HTR-8/SVneo (cell line): ENCODE measurements around the gene HNRNPAB.

Experiments
- DNase-seq: peaks from one replicate; pipeline ENCODE4 v3.0.0; 2011; ENCODE audit warnings: low spot score, mixed read lengths; ENCODE audit not compliant: insufficient read length
- FAIRE-seq: peaks from 2 replicates; lab custom pipeline; 2011; peaks lifted over from hg19 to GRCh38; lab: Jason Lieb, UNC

The HNRNPAB gene

DNA sequence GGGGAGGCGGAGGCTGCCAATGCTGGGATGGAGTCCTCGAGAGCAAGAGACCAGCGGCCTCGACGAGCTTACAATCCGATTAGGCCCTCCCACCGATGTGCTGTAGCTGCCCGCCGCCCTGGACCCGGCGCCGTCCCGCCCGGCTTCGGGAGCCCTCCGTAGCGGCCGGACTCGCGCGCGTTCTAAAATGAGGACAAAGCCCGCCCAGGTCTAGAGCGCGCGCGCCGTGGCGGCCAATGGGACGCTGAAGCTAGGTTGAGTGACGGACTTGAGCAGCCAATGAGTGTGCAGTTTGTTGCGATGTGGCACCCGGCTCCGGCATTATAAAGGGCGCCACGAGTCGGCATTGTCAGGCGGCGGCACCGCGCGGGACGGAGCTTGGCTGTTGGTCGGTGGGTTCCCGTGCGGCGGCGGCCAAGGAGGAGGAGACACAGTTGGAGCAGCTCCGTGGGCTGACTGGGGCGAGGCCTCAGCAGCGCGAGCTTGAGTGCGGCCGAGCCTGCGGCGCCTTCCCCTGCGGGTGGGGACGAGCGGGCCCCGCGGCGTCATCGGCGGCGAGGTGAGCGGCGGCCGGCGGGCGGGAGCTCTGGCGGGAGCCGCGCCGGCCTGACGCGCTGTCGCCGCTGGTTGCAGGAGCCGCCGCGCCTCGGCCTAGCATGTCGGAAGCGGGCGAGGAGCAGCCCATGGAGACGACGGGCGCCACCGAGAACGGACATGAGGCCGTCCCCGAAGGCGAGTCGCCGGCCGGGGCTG, at the start of gene HNRNPAB:
TSS of gene HNRNPAB (plus strand) at position 352 of the 753 bp plus-strand sequence. CDS start at position 657, 305 bp downstream.
- peak; percentile 75 for FAIRE-seq
- peak; percentile 96 for DNase-seq

DNA sequence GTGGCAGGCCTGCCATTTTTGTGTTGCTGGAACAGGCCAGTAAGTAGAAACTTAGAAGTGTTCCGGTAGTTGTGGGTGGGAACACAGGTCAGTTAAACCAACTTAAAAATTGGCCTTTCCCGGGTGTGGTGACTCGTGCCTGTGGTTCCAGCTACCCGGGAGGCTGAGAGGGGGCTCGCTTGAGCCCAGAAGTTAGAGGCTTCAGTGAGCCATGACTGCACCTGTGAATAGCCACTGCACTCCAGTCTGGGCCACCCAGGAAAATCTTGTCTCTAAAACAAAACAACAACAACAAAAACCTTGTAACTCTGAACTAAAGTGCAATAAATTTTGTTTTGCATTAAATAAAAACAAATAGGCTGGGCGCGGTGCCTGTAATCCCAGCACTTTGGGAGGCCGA, 49.3 kb upstream of the HNRNPAB start:
- DNase-seq = no peak
- FAIRE-seq = no peak

DNA sequence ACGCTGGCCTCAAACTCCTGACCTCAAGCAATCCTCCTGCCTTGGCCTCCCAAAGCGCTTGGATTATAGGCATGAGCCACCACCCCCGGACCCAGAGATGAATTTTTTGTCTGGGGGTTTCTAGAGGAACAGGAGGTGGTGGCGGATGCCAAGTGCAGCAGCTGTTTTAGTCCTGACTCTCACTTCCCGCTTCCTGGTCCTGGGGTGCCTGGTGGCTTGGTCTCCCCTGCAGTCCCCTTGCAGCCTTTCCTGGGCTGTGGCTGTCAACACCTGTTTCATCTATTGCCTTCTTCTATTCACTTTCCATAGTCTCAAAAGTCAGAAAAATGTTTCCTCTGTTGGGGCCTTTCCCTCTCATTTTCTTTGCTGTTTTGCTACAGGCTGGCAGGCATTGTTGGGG, 44.2 kb upstream of the HNRNPAB start:
- FAIRE-seq = no peak
- DNase-seq = no peak

DNA sequence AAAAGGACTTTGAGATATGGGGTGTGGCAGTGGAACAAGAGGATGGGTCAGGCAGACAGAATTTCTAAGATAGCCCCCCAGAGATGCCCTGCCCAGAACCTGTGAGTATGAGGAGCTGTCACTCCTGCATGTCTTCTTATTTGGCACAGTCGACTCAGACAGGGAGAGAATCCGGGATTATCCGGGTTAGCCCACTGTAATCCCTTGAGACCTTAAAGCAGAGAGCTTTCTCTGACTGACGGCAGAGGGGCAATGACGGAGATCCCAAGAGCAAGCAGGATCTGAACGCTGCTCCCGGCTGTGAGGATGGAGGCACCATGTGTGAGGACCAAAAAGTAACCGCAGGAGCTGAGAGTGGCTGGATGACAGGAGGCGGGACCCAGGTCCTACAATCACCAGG, 41.9 kb upstream of the HNRNPAB start:
- FAIRE-seq (no peak), DNase-seq (no peak)

DNA sequence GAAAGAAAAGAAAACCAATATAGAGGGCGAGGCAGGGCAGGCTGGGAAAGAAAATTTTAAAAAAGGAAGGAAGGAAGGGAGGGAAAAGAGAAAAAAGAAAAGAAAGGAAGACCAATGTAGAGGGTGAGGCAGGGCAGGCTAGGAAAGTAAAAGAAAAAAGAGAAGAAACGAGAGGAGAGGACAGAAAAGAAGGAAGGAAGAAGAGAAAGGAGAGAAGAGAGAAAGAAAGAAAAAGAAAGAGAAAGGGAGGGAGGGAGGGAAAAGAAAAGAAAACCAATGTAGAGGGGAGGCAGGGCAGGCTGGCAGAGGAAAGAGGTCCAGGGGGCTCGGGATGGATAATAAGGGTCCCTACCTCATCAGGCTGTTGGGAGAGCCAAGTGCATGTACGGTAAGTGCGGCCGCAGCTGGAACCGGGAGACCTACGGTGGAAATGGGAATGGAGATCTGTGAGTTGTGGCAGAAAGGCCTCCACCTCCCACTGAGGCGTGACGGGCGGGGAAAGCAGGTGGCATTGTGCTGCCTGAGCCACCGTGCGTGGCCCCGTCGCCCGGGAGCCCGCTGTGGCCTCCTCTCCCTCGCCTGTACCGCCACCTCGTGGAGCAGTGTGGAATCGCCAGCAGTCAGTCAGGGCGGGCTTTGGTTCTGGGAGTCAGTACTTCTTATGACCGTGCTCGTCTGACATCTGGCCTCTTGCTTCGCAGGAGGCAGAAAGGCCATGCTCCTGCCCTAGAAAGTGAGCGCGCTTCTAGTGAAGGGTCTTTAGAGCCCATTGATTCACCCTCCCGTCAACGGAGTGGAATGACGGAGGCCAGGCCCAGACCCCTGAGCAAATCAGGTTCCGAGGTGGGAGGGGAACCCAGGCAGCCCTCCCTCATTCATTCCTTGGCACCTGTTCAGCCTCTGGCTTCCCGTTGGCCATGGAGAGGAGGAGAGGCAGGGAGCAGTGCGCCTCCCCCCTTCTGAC, 40.3 kb upstream of the HNRNPAB start:
- peak; percentile 33 for FAIRE-seq
- DNase-seq = peak; percentile 87

DNA sequence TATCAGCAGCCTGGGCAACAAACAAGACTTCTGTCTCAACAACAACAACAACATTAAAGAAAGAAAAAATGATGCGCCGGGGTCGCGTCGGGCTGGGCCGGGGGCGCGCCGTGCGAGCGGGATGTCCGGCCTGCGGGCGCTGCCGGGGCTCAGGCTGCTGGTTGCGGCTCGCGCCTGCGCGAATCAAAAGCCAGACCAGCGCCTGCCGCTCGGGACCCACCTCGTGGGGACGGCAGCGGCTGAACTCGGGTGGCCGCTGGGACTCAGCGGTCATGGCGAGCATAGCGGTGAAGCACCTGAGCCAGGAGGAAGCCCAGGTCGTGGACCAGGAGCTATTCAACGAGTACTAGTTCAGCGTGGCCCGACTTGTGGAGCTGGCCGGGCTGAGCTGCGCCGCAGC, 38.8 kb upstream of the HNRNPAB start:
- no peak for DNase-seq
- FAIRE-seq = no peak

DNA sequence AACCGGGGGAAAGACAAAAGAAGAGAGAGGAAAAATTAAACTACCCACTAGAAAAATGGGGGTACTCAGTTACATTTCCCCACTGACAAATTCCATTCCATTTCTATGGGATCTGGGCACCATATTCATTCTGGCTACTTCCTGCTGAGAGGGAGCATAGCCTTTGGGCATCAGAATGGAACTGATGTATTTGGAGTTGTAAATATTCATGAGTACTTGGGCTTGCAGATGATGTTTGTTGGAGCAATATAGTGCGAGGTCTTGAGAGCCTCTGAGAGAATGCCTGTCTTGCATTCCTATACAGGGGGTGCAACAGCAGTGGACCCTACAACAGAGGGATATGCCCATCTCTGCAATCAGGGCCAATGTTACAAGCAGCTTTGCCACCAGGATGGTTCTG, 33.9 kb upstream of the HNRNPAB start:
- no peak for DNase-seq
- no peak for FAIRE-seq

DNA sequence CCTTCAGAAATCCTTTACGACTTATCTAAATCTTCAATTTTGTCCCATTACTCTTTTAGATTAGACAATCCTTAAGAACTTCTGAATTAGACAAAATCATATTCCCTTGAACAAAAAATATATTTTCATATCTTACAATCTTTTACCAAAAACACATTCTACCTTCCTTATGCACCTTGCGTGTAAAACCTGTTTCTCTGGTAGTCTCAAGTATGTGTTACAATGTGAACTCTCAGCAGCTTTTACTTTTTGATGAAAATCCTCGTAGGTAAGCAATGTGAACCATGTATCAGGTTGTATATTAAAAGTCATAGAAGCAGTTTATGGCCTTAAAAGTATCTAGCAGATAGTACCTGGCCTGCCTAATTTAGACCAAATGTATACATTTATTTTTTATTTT, 29.9 kb upstream of the HNRNPAB start:
- FAIRE-seq (no peak), DNase-seq (no peak)

DNA sequence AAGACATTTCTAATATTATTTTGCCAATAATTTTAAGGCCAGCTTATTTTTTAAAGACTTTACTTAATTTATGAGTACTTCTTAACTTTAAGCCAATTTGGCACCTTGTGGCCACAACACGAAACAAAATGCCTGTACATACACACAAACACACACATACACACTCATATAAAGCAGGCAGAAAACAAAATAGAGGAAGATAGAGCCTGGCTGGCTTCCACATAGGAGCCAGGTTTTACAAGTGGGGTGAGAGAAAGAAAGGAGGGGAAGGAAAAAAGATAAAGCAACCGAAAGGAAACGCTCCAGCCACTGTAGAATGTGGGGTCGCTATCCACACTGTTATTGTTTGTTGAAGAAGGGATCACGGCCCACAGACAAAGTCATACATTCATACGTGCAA, 27.5 kb upstream of the HNRNPAB start:
- no peak for FAIRE-seq
- no peak for DNase-seq

DNA sequence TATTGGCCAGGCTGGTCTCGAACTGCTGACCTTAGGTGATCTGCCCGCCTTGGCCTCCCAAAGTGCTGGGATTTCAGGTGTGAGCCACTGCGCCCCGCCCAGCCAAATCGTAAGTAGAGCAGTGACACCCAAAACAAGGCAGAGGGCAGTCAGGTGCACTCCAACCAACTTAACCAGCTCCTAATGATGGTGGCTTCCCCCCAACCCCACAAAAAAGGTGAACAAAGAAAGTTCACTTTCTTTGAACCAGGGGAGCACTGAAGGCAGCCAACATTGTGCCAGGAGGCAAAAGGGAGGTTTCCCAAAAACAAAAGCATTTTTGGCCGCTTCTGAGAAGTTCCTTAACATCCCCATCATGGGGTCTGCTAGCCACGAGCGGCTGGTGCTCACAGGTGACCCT, 26.8 kb upstream of the HNRNPAB start:
- FAIRE-seq (no peak), DNase-seq (no peak)

DNA sequence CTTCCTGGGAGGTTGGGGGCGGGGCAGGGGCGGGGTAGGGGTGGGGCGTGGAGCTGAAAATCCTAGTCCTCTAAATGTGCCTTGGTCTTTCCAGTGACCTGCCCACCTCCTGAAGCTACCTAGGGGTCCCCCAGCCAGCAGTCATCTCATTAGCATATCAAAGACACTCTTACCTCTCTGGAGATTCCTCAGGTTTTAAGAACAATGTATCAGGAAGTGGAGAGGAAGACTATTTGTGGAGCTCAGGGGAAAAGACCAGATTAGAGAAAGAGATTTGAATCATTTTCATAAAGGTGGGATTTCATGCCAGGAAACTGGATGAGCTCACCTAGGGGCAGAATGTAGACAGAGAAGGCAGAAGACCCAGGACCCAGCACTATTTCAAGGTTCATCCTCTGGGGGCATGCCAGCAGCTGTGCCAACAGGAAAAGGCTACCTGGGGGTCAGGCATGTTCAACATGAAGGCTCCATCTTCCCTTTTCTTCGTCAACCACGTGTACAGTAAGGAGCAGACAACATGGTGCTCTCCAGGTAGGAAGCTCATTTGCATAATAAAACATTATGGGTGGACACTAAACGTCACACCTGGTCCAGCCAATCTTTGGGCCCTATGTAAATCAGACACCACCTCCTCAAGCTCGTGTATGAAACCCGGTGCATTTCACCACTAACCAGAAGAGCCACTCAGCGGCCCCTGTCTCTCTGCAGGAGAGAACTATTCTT, 24.0 kb upstream of the HNRNPAB start:
- FAIRE-seq = no peak

DNA sequence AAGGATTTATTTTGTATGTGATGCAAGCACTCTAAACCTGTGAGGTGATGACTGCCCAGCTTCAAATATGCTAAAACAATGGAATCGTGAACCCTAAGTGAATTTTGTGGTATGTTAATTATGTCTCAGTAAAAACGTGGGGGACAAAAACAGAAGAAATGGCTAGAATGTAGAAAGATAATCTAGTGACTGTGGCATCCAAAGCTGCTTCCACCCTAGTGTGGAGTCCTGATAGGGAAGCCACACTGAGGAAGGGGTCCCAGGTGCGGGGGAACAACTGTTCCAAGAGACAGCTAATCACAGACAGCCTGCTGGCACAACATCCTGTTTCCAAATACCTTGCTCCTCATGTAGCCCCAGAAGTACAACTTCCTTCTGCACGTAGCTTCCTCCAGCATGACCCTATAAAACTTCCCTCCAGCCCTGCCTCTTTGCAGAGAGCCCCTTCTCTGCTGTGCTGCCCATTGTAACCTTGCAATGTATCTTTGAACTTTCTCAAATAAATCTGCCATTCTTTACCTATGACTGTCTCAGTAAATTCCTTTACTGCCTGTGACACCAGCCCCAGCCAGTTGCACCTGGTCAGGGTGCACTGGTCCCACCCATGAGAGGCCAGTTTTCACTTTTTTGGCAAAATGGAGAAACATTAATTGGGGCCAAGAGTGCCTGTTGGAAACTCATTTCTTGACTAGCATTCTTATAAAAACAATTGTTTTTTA, 22.0 kb upstream of the HNRNPAB start:
- DNase-seq = no peak
- FAIRE-seq = no peak

More for the DNA sequence above, 24.0 kb upstream of the HNRNPAB start:
- DNase-seq = no peak

DNA sequence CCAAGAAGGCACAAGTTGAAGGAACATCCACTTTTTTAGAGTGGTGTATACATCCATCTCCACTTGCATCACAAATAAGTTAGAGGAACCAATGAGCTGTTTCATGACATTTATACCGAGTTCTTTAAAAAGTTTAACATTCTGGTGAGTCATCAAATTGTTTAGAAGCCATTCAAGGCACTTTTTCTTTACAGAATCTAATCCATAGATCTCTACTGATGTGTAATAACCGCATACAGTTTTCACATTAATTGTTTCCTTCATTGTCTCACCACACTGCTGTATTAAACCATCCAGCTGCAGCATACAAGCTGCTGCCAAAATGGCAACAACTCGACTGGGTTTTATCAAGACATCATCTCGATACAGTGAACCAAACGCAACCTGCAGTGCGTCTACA, 17.9 kb upstream of the HNRNPAB start:
- no peak for FAIRE-seq

DNA sequence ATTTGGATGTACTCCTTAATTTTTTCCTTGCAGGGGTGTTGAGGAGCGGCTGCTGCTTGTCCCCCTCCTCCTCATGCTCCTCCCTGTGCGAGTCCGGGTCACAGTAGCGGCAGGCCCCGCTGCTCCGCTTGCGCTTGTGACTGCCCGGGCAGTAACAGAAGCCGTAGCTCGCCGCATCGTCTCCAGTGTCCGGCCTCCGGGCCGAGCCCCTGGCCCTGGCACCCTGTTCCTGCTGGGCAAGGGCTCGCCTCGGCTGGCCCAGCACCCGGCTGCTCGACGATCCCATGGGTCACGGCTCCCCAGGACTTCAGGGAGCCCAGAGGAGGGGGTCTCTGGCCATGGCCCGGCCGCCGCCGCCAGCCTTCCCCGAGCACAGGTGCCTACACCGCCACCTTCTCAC, 17.3 kb upstream of the HNRNPAB start, which contains the start of gene GMCL2:
TSS of gene GMCL2 (minus strand) at position 358 of the 400 bp plus-strand sequence. CDS start at position 286, 72 bp downstream.
- no peak for DNase-seq
- FAIRE-seq = no peak

More for the DNA sequence above, 17.9 kb upstream of the HNRNPAB start:
- no peak for DNase-seq

DNA sequence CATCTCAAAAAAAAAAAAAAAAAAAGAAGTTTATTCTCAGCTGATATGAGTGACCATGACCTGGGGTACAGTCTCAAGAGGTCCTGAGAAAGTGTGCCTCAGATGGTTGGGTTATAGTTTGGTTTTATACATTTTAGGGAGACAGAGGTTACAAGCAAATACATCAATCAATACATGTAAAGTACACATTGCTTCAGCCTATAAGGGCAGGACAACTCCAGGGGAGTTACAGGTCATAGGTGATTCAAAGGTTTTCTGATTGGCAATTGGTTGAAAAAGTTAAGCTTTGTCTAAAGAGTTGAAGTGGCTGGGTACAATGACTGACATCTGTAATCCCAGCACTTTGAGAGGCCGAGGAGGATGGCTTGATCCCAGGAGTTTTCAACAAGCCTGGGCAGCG, 14.9 kb upstream of the HNRNPAB start:
- no peak for FAIRE-seq
- no peak for DNase-seq

DNA sequence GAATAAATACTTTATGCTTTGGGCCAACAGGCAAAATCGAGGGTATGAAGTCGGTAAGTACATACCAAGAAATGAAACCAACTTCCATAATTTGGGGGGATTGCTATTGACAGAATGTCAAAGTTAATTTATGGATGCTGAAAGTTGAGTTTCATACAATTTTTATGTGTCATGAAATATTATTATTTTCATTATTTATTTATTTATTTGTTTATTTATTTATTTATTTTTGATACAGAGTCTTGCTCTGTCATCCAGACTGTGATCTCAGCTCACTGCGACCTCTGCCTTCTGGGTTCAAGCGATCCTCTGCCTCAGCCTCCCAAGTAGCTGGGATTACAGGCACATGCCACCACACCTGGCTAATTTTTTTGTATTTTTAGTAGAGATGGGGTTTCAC, 12.7 kb upstream of the HNRNPAB start:
- no peak for DNase-seq
- no peak for FAIRE-seq

DNA sequence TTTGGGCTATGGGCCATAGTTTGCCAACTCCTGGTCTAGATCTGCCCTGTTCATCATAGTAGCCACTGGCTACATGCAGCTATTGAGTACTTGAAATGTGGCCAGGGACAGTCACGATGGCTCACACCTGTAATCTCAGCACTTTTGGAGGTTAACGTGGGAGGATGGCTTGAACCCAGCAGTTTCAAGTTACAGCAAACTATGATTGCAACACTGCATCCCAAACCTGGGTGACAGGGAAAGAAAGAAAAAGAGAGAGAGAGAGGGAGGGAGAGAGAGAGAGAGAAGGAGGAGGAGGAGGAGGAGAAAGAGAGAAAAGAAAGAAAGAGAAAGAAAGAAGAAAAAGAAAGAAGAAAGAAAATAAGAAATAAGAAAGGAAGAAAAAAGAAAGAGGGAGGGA, 12.1 kb upstream of the HNRNPAB start:
- no peak for FAIRE-seq
- DNase-seq = no peak

DNA sequence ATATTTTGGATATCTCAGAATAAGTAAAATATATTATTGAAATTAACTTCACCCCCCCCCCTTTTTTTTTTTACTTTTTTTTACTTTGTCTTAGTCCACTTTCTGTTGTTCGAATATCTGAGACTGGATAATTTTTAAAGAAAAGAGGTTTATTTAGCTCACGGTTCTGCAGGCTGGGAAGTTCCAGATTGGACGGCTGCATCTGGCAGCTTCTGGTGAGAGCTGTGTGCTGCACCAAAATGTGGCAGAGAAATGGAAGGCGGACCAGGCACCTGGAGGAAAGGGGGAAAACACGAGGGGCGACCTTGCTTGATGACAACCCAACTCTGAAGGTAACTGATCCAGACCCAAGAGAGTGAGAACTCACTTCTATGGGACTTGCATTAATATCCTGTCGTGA, 11.5 kb upstream of the HNRNPAB start:
- no peak for FAIRE-seq
- no peak for DNase-seq

DNA sequence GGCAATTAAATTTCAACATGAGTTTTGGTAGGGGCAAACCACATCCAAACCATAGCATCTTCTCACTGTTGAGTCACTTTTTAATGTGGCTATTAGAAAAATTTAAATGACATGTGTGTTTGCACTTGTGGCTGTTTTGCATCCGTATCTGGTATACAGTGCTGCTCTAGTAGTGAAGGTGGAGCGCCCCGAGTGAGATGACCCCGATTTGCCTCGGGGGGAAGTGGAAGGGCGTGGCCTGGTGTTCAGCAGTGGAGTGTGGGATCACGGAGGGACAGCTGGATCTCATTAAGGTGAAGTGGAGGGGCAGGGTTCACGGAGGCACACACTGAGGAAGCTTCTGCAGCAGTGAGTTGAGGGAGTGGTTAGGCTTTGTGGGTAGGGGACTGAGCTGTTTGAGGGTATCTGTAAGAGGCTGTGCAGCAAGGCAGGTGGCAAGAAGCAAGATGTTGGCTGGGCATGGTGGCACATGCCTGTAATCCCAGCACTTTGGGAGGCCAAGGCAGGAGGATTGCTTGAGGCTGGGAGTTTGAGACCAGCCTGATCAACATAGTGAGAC, 11.0 kb upstream of the HNRNPAB start:
- DNase-seq (no peak), FAIRE-seq (no peak)

DNA sequence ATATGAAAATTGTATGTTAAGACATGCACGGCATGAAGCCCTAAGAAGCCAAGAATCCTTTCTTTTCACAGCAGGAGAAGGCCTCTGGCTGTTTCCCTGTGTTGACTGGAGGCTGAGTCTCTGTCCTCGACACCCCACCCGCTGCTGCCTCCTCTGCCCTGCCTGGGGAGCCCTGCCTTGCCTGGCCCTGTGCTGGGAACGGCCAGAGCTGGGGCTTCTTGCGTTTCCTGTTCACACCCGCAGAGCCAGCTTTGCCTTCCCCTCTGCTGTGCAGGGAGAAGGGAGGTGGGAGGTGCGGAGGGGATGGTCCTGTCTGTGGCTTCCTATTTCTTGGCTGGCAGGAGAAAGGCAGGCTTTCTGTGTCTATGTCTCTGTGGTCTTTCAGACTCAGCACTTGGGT, 10.3 kb upstream of the HNRNPAB start:
- FAIRE-seq (no peak), DNase-seq (no peak)
